Mesothelial cell of epicardium (in vitro differentiated cells): ENCODE results near the gene FOXF1. TPM values are rescaled to one million over a fixed set of nuclear protein-coding genes. Genes with fewer than 3 reads are reported as not detected.

Experiments used
- DNase-seq, 2 experiments: peaks; one replicate each; pipeline ENCODE4 v3.0.0; 2021; ENCODE audit warnings: low spot score in 2 of 2; ENCODE audit not compliant: unreplicated experiment in 2 of 2
- H3K27ac Mint-ChIP-seq: 2 replicates; pipeline ENCODE4 v1.8.0; 2021; ENCODE audit warnings: mixed read lengths
- H3K27me3 Mint-ChIP-seq: 2 replicates; pipeline ENCODE4 v1.8.0; 2021; ENCODE audit warnings: low read depth, mixed read lengths
- H3K36me3 Mint-ChIP-seq: 2 replicates; pipeline ENCODE4 v1.8.0; 2021; ENCODE audit warnings: mixed read lengths
- H3K4me1 Mint-ChIP-seq: 2 replicates; pipeline ENCODE4 v1.8.0; 2021; ENCODE audit warnings: mixed read lengths
- H3K4me3 Mint-ChIP-seq: 2 replicates; pipeline ENCODE4 v1.8.0; 2021; ENCODE audit warnings: mild to moderate bottlenecking, moderate library complexity, mixed read lengths
- H3K9me3 Mint-ChIP-seq: 2 replicates; pipeline ENCODE4 v1.8.0; 2021; ENCODE audit warnings: mixed read lengths
- CTCF ChIP-seq: fragments of 200-600 bp; sonication (generic); IDR thresholded peaks from one replicate; pipeline ENCODE4 v1.5.0; 2021; ENCODE audit warnings: antibody characterized with exemption; ENCODE audit not compliant: unreplicated experiment
- total RNA-seq: library from RNA; stranded (reverse); gene quantifications from 3 replicates; pipeline ENCODE4 v1.2.1, GENCODE V29; 2021

The FOXF1 gene
- total RNA-seq, 1 donor from 2014 or later = 1.9 TPM

- Mint-ChIP-seq H3K9me3 (no peaks in the 10 kb centered on the region), H3K4me3 (no peak overlapping the region), H3K4me1 (peaks cover 4% of the 10 kb centered on the region), H3K27ac (no peak overlapping the region), H3K36me3 (no peaks in the 10 kb centered on the region), H3K27me3 (peaks cover 98% of the 10 kb centered on the region)
- TF ChIP-seq CTCF = no peak
- no peak for DNase-seq
These were observed 17.2 kb upstream of the FOXF1 start for GRCh38 chr16:86492961-86493629.

- no peak for DNase-seq
- Mint-ChIP-seq H3K27me3 (peaks cover 97% of the 10 kb centered on the region), H3K9me3 (no peaks in the 10 kb centered on the region), H3K27ac (no peak overlapping the region), H3K4me1 (peaks cover 8% of the 10 kb centered on the region), H3K36me3 (no peaks in the 10 kb centered on the region), H3K4me3 (no peak overlapping the region)
- no peak for TF ChIP-seq CTCF
These were observed 16.2 kb upstream of the FOXF1 start for GRCh38 chr16:86494039-86494564.

GRCh38 chr16:86494565-86495356 is 15.6 kb upstream of the FOXF1 start:
- peaks cover 11% of the 10 kb centered on the region for H3K4me1 Mint-ChIP-seq
- H3K36me3 Mint-ChIP-seq = no peaks in the 10 kb centered on the region
- DNase-seq = no peak
- TF ChIP-seq CTCF = no peak
- no peak overlapping the region for H3K27ac Mint-ChIP-seq
- no peaks in the 10 kb centered on the region for H3K9me3 Mint-ChIP-seq
- no peak overlapping the region for H3K4me3 Mint-ChIP-seq
- peaks cover 97% of the 10 kb centered on the region for H3K27me3 Mint-ChIP-seq

GRCh38 chr16:86495357-86495701 is 15.0 kb upstream of the FOXF1 start:
- no peaks in the 10 kb centered on the region for H3K9me3 Mint-ChIP-seq
- no peak for TF ChIP-seq CTCF
- H3K36me3 Mint-ChIP-seq = no peaks in the 10 kb centered on the region
- no peak overlapping the region for H3K27ac Mint-ChIP-seq
- H3K4me3 Mint-ChIP-seq = no peak overlapping the region
- peaks cover 97% of the 10 kb centered on the region for H3K27me3 Mint-ChIP-seq
- DNase-seq = no peak
- peaks cover 11% of the 10 kb centered on the region for H3K4me1 Mint-ChIP-seq

GRCh38 chr16:86495756-86496261 is 14.5 kb upstream of the FOXF1 start:
- H3K27me3 Mint-ChIP-seq = peaks cover 97% of the 10 kb centered on the region
- no peak overlapping the region for H3K27ac Mint-ChIP-seq
- H3K36me3 Mint-ChIP-seq = no peaks in the 10 kb centered on the region
- H3K4me1 Mint-ChIP-seq = peaks cover 11% of the 10 kb centered on the region
- H3K4me3 Mint-ChIP-seq = no peak overlapping the region
- TF ChIP-seq CTCF = no peak
- DNase-seq = no peak
- H3K9me3 Mint-ChIP-seq = no peaks in the 10 kb centered on the region
